Measurements from ENCODE around the gene PCDH9.

DNA sequence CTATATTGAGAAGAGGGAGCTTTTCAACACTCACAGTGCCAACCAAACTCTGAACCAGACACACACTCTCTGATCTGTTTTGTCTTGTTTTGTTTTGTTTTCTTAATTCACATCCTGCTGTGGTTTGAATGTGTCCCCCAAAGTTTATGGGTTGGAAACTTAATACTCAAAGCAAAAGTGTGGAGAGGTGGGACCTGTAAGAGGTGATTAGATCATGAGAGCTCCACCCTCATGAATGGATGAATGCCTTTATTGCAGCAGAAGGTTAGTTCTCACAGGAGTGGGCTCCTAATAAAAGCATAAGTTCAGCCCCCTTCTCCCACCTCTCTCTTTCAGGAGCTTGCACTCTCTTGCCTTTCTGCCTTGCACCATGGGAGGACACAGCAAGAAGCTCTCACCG, 957.1 kb downstream of the PCDH9 start:
- no peak for TF ChIP-seq POLR2AphosphoS5 (IDR thresholded peaks at IDR 0.05; ENCODE audit: low read depth, low read length)
- no peak for TF ChIP-seq TAF1 (IDR thresholded peaks at IDR 0.05; ENCODE audit: borderline replicate concordance, insufficient read depth, low read length)
